NCI-H1436 (cell line): ENCODE results near the gene ELN.
"Not testable (repeated sequence)": the region's sequence is repeated elsewhere in the genome, so short reads cannot be mapped to it uniquely, and the experiment has no call there.

Experiments used
- DNase-seq: peaks from one replicate; lab custom pipeline; 2025; lab: John Stamatoyannopoulos, UW

ELN gene

DNA sequence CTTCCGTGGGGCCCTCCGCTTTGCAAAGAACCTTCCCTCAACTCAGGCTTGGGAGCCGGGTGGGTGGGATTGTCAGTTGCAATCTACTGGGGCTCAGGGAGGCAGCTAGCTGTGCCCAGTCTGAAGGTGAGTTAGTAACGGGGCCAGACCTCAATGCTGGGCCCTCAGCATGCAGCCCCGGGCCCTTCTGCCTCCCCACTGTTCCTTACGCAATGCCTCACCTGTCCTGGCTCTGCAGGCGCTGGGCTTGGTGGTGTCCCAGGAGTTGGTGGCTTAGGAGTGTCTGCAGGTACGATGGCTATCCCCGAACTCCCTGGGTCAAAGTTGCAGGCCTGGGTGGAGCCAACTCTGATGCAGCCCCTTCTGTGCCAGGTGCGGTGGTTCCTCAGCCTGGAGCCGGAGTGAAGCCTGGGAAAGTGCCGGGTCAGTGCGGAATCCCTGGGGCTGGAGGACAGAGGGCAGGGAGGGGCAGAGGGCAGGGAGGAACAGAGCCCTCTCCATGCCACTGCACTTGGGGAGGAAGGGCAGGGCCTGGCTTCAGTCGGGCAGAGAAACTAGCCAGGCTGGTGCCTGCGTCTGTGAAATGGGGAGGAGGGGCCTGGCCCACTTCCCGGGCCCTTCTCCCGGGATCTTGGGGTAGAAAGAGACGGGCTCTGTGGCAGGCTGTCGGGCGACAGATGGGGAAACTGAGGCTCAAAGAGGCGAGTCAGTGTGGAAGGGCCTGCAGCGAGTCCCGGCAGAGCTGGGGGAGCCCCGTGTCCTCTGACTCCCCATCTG is 15.0 kb downstream of the ELN start:
- no peak for DNase-seq

DNA sequence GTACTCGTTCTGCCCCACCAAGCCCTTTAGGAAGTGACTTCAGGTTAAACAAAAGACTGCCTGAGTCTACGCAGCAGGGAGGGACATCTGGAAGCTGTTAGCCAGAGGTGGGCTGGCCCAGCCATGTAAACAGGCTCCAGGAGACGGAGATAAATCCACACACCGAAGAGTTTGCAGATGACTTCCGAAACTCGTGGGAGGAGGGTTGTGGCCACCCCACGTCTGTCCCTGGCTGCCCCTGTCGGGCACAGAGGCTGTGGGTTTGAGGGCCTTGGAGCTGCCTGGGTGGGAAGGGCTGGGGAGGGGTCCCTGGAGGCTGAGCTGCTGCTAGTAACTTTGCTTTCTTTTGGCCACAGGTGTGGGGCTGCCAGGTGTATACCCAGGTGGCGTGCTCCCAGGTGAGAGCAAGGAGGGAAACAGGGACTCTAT is 15.6 kb downstream of the ELN start:
- no peak for DNase-seq

DNA sequence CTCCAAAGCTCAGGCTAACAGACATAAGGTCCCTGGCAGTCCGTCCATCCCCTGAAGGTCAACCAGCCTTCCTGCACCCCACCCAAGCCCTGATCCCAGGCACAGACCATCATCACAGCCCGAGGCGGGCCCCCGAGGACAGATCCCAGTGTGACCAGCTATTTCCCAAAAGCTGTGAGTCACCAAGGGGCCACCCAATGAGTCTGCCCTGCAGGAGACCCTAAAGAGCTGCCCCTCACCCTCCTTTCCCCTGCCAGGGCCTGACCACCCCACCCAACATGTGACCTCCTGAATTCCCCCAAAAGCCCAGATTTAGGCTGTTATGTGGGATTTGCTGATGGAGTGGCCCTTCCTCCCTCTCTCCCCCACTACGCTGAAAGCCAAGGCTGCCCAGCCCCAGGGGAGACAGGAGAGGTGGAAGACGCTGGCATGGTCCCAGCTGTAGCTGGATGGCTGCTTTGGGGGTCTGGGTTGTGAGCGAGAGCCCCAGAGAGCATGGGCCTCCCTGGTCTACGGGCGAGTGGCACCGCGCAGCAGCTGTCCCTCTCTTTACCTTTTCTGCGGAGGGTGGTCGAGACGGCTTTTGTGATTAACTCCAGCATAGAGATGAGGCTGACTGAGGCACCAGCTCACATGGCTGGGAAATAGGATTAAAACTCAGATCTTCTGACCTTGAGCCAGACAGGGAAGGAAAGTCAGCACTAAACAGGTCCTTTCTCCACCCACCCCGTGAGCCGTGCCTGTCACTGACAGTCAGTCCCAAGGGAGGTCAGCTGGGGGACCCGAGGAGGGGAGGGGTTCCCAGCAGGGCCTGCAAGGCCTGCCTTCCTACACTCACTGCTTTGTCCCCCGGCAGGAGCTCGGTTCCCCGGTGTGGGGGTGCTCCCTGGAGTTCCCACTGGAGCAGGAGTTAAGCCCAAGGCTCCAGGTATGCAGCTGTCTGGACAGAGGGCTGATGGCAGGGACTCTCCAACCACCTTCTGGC is 16.7 kb downstream of the ELN start:
- DNase-seq, result no peak

DNA sequence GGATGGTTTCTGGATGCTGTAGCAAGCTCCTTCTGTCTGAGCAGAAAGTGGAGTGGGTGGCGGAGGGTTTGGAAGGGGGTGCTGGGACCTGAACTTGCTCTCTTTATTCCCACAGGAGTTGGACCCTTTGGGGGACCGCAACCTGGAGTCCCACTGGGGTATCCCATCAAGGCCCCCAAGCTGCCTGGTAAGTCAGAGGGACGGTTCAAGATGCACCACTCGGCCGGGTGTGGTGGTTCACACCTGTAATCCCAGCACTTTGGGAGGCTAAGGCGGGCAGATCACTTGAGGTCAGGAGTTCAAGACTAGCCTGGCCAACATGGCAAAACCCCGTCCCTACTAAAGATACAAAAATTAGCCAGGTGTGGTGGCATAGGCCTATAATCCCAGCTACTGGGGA is 18.6 kb downstream of the ELN start:
- DNase-seq, result not testable (repeated sequence)

DNA sequence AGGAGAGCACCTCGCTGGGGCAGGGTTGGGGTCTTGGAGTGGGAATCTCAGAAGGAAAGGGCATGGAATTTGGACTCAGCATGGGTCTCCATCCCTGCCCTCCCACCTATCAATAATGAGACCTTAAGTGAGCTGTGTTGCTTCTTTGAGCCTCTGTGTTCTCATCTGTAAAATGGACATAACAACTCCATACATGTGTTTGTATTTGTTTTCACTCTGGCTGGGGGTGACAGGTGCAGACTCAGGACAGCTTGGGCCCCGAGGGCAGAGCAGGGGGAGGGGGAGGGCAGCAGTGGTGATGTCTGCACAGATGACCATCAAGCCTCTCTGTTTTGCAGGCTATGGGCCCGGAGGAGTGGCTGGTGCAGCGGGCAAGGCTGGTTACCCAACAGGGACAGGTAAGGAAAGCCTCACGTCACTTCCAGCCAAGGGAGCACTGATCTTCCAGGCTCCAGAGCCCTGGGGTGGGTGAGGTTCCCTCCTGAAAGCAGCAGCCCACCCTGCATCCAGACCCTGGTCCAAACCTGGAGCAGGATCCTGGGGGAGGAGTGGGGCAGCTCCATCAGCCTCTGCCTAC is 19.9 kb downstream of the ELN start:
- DNase-seq, result no peak

DNA sequence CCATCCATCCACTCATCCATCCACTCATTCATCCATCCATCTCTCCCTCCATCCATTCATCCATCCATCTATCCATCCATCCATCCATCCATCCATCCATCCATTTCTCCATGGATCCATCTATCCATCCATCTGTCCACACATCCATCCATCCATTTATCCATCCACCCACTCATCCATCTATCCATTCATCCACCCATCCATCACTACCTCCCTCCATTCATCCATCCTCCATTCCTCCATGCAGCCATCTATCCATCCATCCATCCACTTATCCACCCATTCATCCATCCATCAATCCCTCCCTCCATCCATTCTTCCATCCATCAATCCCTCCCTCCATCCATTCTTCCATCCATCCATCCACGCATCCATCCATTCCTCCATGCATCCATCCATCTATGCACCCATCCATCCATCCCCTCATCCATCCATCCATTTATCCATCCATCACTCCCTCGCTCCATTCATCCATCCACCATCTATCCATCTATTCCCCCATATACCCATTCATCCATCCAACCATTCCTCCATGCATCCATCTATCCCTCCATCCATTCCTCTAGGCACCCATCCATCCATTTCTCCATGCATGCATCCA is 21.1 kb downstream of the ELN start:
- DNase-seq, result no peak

DNA sequence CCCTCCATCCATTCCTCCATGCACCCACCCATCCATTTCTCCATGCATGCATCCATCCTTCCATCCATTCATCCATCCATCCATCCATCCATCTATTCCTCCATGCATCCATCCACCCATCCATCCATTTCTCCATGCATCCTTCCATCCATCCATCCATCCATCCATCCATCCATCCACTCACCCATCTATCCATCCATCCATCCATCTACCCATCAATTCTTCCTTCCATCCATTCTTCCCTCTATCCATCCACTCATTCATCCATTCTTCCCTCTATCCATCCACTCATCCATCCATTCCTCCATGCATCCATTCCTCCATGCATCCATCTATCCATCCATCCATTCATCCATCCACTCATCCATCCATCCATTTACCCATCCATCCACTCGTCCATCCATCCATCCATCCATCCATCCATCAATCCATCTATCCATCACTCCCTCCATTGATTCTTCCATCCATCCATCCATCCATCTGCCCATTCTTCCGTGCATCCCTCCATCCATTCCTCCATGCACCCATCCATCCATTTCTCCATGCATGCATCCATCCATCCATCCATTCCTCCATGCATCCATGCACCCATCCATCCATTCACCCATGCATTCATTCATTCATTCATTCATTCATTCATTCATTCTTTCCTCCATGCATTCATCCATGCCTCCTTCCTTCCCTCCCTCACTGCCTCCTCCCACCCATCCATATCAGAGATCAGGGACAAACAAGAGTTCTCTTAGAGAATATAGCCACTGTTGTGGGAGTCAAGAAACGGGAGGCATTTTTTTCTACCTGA is 22.2 kb downstream of the ELN start:
- no peak for DNase-seq

DNA sequence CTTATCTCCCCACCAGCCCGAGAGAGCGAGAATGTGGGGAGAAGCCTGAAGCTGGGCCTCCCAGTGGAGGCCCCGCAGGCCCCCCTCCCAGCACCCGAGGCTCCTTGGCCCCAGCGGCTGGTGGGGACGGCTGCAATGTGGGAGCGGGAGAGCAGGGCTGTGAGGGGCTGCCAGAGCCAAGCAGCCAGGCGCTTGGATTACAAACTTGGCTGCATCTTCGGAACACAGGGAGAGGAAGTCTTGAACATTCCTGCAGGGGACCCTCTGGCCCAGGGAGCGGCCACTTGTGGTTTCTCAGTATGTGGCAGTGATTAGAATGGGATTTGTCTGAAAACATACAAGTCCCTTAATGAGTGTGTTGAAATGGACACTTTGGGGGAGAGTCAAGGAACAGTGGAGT is 23.2 kb downstream of the ELN start:
- DNase-seq, result no peak

DNA sequence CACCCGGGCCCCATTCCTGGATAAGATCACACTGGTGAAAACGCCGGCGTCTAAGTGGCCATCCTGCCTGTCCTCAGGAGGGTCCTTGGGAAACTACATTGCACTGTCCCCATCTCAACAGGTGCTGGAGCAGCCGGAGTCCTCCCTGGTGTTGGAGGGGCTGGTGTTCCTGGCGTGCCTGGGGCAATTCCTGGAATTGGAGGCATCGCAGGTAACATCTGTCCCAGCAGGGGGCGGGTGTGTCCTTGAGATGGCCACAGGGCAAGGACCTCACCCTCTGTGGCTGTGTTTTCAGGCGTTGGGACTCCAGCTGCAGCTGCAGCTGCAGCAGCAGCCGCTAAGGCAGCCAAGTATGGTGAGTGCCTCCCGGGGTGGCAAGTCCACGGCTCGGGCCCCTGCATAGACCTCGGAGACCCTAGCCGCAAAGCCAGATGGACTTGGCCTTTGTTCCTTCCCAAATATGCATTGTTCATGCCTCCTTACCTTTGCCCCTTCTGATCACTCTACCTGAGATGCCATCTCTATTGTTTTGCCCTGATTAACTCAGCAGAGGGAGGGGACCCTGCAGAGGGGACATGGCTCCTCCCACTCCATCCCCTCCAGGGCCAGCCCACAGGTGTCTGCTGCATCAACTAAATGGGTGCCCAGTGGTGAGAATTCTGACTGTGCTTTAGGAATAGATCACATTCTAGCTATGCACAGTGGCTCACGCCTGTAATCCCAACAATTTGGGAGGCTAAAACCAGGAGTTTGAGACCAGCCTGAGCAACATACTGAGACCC is 23.8 kb downstream of the ELN start:
- peak; percentile 19 for DNase-seq

DNA sequence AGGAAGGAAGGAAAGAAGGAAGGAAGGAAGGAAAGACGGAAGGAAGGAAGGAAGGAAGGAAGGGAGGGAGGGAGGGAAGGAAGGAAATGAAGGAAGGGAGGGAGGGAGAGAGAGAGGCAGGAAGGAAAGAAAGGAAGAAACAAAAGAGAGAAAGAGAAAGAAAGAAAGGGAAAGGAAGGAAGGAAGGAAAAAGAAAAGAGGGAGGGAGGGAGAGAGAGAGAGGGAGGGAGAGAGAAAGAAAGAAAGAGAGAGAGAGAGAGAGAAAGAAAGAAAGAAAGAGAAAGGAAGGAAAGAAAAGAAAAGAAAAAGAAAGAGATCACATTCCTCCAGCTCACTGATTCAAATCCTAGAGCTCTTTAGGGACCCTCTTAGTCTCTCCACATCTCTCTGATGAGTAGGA is 24.7 kb downstream of the ELN start:
- no peak for DNase-seq

DNA sequence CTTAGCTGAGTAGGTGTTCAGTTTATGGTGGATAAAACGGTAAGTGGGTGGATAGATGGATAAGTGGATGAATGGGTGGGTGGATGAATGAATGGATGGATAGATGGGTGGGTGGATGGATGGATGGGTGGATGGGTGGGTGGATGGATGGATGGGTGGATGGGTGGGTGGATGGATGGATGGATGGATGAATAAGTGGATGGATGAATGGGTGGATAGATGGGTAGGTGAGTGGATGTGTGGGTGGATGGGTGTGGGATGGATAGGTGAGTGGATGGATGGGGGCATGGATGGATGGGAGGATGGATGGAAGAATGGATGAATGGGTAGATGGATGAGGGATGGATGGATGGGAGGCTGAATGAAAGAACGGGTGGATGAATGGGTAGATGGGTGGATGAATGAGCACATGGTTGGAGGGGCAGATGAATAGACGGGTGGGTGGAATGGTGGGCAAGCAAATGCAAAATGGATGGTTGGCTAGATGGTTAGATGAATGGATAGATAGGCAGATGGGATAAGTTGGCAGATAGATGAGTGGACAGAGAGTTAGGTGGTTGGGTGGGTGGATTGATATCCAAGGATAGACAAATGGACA is 25.7 kb downstream of the ELN start:
- no peak for DNase-seq

DNA sequence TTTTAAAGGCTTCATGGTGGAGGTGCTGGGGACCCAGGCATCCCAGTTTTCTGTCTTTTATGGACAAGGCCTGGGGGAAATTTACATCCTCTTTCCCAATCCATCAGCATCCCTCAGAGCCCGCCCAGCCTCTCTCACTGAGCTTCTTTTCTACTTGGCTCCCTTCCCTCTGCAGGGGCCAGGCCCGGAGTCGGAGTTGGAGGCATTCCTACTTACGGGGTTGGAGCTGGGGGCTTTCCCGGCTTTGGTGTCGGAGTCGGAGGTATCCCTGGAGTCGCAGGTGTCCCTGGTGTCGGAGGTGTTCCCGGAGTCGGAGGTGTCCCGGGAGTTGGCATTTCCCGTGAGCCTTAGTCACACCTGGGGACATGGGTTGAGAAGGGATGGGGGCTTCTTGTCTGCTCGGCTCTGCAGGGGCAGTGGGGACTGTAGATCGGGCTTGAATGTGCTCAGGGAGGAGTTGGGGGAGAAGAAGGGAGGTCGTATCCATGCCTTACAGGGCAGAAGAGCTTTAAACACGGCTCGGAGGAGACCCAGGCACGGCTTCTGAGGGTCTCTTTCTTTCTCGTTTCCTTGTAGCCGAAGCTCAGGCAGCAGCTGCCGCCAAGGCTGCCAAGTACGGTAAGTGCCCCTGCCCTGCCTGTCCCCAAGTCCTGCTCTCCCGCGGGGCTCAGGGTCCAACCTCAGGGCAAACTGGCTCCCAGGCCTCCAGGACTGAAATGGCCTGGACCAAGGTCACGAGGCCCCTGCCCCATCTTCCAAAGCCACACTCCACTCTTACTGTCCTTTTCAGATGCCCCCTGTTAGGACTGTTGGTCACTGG is 28.3 kb downstream of the ELN start:
- no peak for DNase-seq

DNA sequence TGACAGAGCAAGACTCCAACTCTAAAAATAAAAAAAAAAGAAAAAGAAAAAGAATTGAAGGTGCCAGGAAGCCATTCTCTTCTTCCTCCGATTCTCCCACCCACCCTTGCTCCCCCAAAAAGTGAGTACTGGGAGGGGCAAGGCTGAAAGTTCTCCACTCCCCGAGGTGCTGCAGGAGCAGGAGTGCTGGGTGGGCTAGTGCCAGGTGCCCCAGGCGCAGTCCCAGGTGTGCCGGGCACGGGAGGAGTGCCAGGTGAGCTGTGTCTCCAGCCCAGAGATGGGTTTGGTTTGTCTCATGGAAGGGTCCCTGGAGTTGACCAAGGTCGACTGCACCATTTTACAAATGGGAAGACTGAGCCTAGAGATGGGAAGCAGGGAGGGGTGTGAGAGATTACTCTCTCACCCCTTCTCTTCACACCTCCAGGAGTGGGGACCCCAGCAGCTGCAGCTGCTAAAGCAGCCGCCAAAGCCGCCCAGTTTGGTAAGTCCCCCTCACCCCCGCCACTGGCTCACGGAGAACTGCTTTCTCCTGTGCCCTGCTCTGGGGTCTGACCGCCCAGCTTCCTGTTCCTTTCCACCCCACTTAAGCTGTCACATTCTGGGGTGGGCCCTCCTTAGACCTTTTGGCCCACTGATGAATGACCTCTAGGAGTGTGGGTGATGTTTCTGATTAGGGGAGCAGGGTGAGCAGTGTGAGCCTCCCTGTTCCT is 29.4 kb downstream of the ELN start:
- DNase-seq, result no peak

DNA sequence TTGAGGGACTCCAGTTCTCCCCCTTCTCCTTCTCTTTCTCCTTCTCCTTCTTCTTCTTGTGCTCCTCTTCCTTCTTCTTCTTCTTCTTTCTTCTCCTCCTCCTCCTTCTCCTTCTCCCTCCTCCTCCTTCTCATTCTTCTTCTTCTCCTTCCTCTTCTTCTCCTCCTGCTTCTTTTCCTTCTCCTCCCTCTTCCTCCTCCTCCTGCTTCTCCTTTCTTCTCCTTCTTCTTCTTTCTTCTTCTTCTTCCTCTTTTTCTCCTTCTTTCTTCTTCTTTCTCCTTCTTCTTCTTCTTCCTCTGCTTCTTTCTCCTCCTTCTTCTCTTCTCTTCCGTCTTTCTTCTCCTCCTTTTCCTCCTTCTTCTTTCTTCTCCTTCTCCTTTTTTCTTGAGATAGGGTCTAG is 30.0 kb downstream of the ELN start:
- DNase-seq, result no peak

DNA sequence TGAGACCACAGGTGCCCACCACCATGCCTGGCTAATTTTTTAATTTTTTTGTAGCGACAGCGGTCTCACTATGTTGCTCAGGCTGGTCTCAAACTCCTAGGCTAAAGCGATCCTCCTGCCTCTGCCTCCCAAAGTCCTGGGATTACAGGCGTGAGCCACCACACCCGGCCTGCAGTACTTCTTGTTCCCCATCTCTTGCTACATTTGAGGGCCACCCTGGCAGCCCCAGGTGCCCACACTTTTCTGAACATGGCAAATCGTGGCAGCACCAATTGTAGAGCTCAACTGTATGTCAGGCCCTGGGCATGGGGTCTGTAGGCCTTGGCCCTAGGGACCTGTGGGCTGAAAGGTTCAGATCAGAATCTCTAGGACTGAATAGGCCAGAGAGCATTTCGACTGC is 30.5 kb downstream of the ELN start:
- no peak for DNase-seq

DNA sequence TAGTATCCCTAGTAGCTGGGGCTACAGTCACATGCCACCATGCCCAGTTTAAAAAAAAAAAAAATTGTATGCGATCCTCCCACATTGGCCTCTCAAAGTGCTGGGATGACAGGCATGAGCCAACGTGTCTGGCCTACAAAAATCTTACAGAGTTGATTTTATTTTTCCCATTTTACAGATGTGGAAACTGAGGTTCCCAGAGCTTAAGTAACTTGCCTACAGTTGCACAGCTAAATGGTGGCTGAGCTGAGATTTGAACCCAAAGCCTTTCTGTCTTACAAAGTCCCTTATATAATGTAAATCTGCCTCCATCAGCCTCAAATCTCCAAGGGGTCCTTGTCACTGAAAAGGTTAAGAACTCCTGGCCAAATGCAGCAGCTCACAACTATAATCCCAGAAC is 31.1 kb downstream of the ELN start:
- DNase-seq, result no peak

DNA sequence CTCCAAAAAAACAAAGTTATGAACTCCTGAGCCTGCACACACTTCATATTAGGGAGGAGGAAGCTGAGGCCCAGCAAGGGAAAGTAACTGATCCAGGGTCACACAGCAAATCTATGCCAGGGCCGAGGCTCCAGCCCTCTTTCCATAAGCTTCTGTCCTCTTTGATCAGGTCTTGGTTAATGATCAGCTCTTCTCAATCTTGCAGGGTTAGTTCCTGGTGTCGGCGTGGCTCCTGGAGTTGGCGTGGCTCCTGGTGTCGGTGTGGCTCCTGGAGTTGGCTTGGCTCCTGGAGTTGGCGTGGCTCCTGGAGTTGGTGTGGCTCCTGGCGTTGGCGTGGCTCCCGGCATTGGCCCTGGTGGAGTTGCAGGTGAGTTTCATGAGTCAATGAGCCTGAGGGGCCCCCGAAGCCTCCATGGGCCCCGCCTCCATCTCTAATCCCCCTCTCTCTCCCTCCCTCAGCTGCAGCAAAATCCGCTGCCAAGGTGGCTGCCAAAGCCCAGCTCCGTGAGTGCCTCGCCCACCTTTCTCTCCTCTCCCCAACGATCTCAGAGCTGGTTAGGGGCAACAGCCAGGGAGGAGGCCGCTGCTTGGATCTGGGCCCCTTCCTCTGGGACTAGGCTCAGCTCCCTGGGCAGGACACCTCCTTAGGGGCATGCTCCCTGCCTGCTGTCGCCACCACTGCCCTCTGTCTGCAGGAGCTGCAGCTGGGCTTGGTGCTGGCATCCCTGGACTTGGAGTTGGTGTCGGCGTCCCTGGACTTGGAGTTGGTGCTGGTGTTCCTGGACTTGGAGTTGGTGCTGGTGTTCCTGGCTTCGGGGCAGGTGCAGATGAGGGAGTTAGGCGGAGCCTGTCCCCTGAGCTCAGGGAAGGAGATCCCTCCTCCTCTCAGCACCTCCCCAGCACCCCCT is 32.0 kb downstream of the ELN start:
- DNase-seq, result no peak
